MM.1S (cell line): ENCODE measurements around the gene PTPRC.

Experiments used
- DNase-seq: peaks from one replicate; pipeline ENCODE4 v3.0.0-alpha.2; 2015
- H2AFZ ChIP-seq: fragments of 300-600 bp; sonication (generic); 2 replicates; pipeline ENCODE4 v1.6.0; 2016; ENCODE audit warnings: antibody characterized with exemption, low read length
- H3F3A ChIP-seq: fragments of 300-600 bp; sonication (generic); 2 replicates; pipeline ENCODE4 v1.6.1; 2016; ENCODE audit warnings: mild to moderate bottlenecking, antibody characterized with exemption, low read length, moderate library complexity, mixed read lengths; ENCODE audit not compliant: insufficient read depth
- H3K27ac ChIP-seq: fragments of 300-600 bp; sonication (generic); 2 replicates; pipeline ENCODE4 v1.5.1; 2016; ENCODE audit warnings: mild to moderate bottlenecking, low read length
- H3K27me3 ChIP-seq: fragments of 300-600 bp; sonication (generic); replicated peaks from 2 replicates; pipeline ENCODE4 v1.6.0; 2016; ENCODE audit warnings: low read length; ENCODE audit not compliant: insufficient read depth
- H3K36me3 ChIP-seq: fragments of 300-600 bp; sonication (generic); replicated peaks from 2 replicates; pipeline ENCODE4 v1.6.1; 2016; ENCODE audit warnings: mild to moderate bottlenecking, low read length, mixed read lengths; ENCODE audit not compliant: insufficient read depth
- H3K4me1 ChIP-seq: fragments of 300-600 bp; sonication (generic); 2 replicates; pipeline ENCODE4 v1.6.1; 2016; ENCODE audit warnings: low read length, mixed read lengths
- H3K4me2 ChIP-seq: fragments of 300-600 bp; sonication (generic); 2 replicates; pipeline ENCODE4 v1.6.0; 2016; ENCODE audit warnings: low read depth, low read length
- H3K4me3 ChIP-seq: fragments of 300-600 bp; sonication (generic); 2 replicates; pipeline ENCODE4 v1.5.1; 2016; ENCODE audit warnings: low read length, mixed read lengths
- H3K79me2 ChIP-seq: fragments of 300-600 bp; sonication (generic); 2 replicates; pipeline ENCODE4 v1.6.1; 2016; ENCODE audit warnings: mixed run types, low read length, mixed read lengths
- H3K9ac ChIP-seq: fragments of 300-600 bp; sonication (generic); 2 replicates; pipeline ENCODE4 v1.6.1; 2016; ENCODE audit warnings: low read length, mixed read lengths
- H3K9me2 ChIP-seq: fragments of 300-600 bp; sonication (generic); replicated peaks from 2 replicates; pipeline ENCODE4 v1.6.1; 2016; ENCODE audit warnings: mild to moderate bottlenecking, low read length, mixed read lengths; ENCODE audit not compliant: insufficient read depth
- H3K9me3 ChIP-seq: fragments of 300-600 bp; sonication (generic); replicated peaks from 2 replicates; pipeline ENCODE4 v1.6.1; 2016; ENCODE audit warnings: mild to moderate bottlenecking, low read length, mixed read lengths; ENCODE audit not compliant: insufficient read depth
- H4K20me1 ChIP-seq: fragments of 300-600 bp; sonication (generic); 2 replicates; pipeline ENCODE4 v1.6.1; 2016; ENCODE audit warnings: mild to moderate bottlenecking, low read length, moderate library complexity, mixed read lengths; ENCODE audit not compliant: insufficient read depth
- EZH2 ChIP-seq: fragments of 300-600 bp; sonication (generic); optimal IDR thresholded peaks from 2 replicates; pipeline ENCODE3; 2017; ENCODE audit warnings: low read depth, mild to moderate bottlenecking, antibody characterized with exemption, low read length, mixed read lengths
- EZH2phosphoT487 ChIP-seq: fragments of 300-600 bp; sonication (generic); IDR thresholded peaks from 2 replicates; pipeline ENCODE4 v1.6.1; 2018; ENCODE audit warnings: antibody characterized with exemption, low read length
- TF ChIP-seq, protein P1 (sequence below): fragments of 300-600 bp; sonication (generic); IDR thresholded peaks from 2 replicates; pipeline ENCODE4 v1.5.1; 2016; ENCODE audit warnings: antibody characterized with exemption, low read length, mixed read lengths

Gene PTPRC

DNA sequence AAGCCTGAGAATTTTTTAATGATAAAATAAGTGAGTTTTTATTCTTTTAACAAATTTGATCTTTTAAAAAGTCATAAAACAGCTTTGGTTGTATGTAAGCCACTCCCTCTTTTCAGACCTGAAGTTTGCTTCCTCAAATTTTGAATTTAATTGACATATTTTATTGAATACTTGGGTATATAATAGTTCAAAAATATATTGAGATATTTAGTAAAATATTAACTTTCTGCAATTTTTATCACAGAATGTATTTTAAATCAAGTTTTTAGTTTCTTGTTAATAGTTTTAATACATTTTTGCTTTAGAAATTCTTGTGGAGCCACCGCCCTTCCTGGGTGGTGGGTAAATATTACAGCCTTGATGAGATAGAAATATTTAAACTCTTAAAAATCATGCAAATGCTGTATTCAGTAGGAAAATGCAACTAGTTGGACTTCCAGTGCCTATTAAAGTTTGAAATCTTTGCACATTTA, 867 bp downstream of the PTPRC start:
- Histone ChIP-seq H3K4me2 (no peak overlapping the region), H3K4me3 (no peak overlapping the region), H3K79me2 (no peaks in the 10 kb centered on the region), H3F3A (no peaks in the 10 kb centered on the region), H2AFZ (no peak overlapping the region), H3K9me2 (no peaks in the 10 kb centered on the region), H3K9me3 (no peaks in the 10 kb centered on the region), H4K20me1 (no peaks in the 10 kb centered on the region), H3K9ac (no peak overlapping the region), H3K27ac (no peak overlapping the region), H3K4me1 (no peaks in the 10 kb centered on the region), H3K36me3 (no peaks in the 10 kb centered on the region), H3K27me3 (no peaks in the 10 kb centered on the region)
- TF ChIP-seq EZH2 (no peak), EZH2phosphoT487 (no peak)
- TF ChIP-seq, protein P1, sequence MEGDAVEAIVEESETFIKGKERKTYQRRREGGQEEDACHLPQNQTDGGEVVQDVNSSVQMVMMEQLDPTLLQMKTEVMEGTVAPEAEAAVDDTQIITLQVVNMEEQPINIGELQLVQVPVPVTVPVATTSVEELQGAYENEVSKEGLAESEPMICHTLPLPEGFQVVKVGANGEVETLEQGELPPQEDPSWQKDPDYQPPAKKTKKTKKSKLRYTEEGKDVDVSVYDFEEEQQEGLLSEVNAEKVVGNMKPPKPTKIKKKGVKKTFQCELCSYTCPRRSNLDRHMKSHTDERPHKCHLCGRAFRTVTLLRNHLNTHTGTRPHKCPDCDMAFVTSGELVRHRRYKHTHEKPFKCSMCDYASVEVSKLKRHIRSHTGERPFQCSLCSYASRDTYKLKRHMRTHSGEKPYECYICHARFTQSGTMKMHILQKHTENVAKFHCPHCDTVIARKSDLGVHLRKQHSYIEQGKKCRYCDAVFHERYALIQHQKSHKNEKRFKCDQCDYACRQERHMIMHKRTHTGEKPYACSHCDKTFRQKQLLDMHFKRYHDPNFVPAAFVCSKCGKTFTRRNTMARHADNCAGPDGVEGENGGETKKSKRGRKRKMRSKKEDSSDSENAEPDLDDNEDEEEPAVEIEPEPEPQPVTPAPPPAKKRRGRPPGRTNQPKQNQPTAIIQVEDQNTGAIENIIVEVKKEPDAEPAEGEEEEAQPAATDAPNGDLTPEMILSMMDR = no peak
- peak; percentile 2 for DNase-seq

DNA sequence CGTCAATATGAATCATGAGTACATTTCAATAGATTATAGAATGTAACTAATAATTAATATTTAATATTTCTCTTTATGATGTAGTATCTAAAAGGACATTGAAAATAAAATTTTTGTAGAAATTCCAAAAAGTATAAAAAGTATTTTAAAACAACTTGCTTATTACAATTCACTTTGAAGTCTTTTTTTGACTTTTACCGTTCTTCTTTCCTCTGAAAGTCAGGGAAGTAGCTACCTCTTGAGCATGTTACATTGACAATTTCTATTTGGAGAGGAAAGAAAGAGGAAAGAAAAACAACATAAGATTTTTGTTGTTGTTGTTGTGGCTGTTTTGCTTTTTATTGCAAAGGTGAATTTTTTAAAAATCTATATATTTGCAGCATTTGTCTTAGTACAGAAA, 1.3 kb downstream of the PTPRC start:
- H3K9ac ChIP-seq = no peak overlapping the region

DNA sequence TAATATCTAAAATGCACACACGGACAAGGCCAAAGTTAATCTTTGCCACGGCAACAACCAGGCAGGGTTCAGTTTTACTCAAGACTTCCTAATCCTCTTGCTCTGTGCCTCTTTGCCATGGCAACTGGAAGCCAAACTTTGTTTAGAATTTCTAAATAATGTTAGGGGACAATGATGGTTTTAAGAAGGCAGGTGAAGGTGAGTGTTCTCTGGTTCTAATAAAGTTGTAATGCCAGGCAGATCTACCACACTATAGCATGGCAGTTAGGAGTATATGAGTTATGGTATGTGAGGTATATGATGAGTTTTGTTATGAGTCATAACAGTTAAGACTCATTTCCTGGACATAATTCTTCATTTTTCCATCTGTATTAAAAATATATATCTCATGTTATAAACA, 2.7 kb downstream of the PTPRC start:
- Histone ChIP-seq H3K9ac (no peak overlapping the region), H3K4me1 (no peaks in the 10 kb centered on the region), H3K27ac (no peak overlapping the region), H3K9me2 (no peaks in the 10 kb centered on the region; the same call in 1 of the 2 replicates), H3K4me2 (no peak overlapping the region), H3K36me3 (no peaks in the 10 kb centered on the region), H3K79me2 (no peaks in the 10 kb centered on the region), H2AFZ (no peak overlapping the region), H4K20me1 (no peaks in the 10 kb centered on the region), H3F3A (no peaks in the 10 kb centered on the region), H3K27me3 (no peaks in the 10 kb centered on the region), H3K9me3 (no peaks in the 10 kb centered on the region), H3K4me3 (no peak overlapping the region)
- DNase-seq = no peak
- TF ChIP-seq, protein P1 = no peak
- TF ChIP-seq EZH2phosphoT487 (no peak), EZH2 (no peak)

More for the DNA sequence above, 1.3 kb downstream of the PTPRC start:
- Histone ChIP-seq H3K27ac (no peak overlapping the region), H3K9me3 (no peaks in the 10 kb centered on the region), H3K4me1 (no peaks in the 10 kb centered on the region), H3K9me2 (no peaks in the 10 kb centered on the region), H3K36me3 (no peaks in the 10 kb centered on the region), H3K79me2 (no peaks in the 10 kb centered on the region), H3F3A (no peaks in the 10 kb centered on the region), H2AFZ (no peak overlapping the region), H3K27me3 (no peaks in the 10 kb centered on the region), H3K4me3 (no peak overlapping the region), H3K4me2 (no peak overlapping the region), H4K20me1 (no peaks in the 10 kb centered on the region)
- no peak for TF ChIP-seq EZH2phosphoT487
- no peak for TF ChIP-seq EZH2
- TF ChIP-seq, protein P1 = no peak
- DNase-seq = no peak
